Heart right ventricle (tissue), 16 donors: ENCODE data around the gene SARM1. TPM values are rescaled to one million over a fixed set of nuclear protein-coding genes. Genes with fewer than 3 reads are reported as not detected.

Experiments
- ATAC-seq, 8 donors: fragments of 200-7000 bp; cut with Tn5 transposase; one replicate each; pipeline ENCODE4 v1.9.1; 2020; ENCODE audit warnings: mild to moderate bottlenecking in 8 of 8, moderate library complexity in 8 of 8, moderate number of reproducible peaks in 1 of 8
- DNase-seq, 2 donors: peaks; one replicate each; pipeline ENCODE4 v3.0.0-alpha.2; 2020
- H3K27ac ChIP-seq, 10 donors: fragments of 200-600 bp; sonication (generic) in 2 of 10; one replicate each; pipeline versions ENCODE4 v1.5.0 to v1.8.0; 2020 to 2022; ENCODE audit warnings: mild to moderate bottlenecking in 3 of 10
- H3K27me3 ChIP-seq, 7 donors: fragments of 200-600 bp; one replicate each; pipeline ENCODE4 v1.8.0; 2021 to 2022; ENCODE audit warnings: mild to moderate bottlenecking in 2 of 7
- H3K36me3 ChIP-seq, 9 donors: fragments of 200-600 bp; sonication (generic) in 1 of 9; one replicate each; pipeline versions ENCODE4 v1.5.0 to v1.8.0; 2020 to 2022; ENCODE audit warnings: mild to moderate bottlenecking in 2 of 9
- H3K4me1 ChIP-seq, 9 donors: fragments of 200-600 bp; sonication (generic) in 1 of 9; one replicate each; pipeline versions ENCODE4 v1.5.0 to v1.8.0; 2020 to 2022; ENCODE audit warnings: mild to moderate bottlenecking in 4 of 9
- H3K4me3 ChIP-seq, 10 donors: fragments of 200-600 bp; sonication (generic) in 2 of 10; one replicate each; pipeline versions ENCODE4 v1.5.0 to v1.8.0; 2020 to 2022; ENCODE audit warnings: mild to moderate bottlenecking in 7 of 10, moderate library complexity in 2 of 10
- H3K9me3 ChIP-seq, 11 donors: fragments of 200-600 bp in 10 of 11; sonication (generic) in 2 of 11; one replicate each; pipeline versions ENCODE4 v1.5.0 to v1.8.0; 2013 to 2022; ENCODE audit warnings: mild to moderate bottlenecking in 2 of 11, control low read depth in 1 of 11, moderate library complexity in 1 of 11
- WGBS, 2 donors: extraction: QIAGEN DNeasy Blood & Tissue Kit; methylation state at CpG; one replicate each; pipeline ENCODE4 v1.1.7; 2013; ENCODE audit warnings: inconsistent platforms in 1 of 2; 5-methylcytosine and 5-hydroxymethylcytosine counted together
- intact Hi-C, 10 donors: fragments of 100-400 bp; cut with DNase I; formaldehyde crosslinking; loops; one replicate each; pipeline versions ENCODE4 v1.11.1 to v1.14.2; 2022
- polyA plus RNA-seq, 2 donors: library from polyadenylated mRNA; stranded (reverse); fragments of 200-250 nt; gene quantifications; one replicate each; pipeline ENCODE4 v1.2.3, GENCODE V29; 2013
- total RNA-seq, 10 donors: library from RNA; stranded (reverse); fragmentation: NEBNext Ultra II Directional in 3 of 10; extraction: Animal tissue kit (Norgen Biotek cat#: 25700) in 3 of 10; gene quantifications; one replicate each; pipeline versions ENCODE4 v1.2.1 to v1.2.4, GENCODE V29; 2021 to 2023
- TF ChIP-seq, protein P1 (sequence below), 9 donors: fragments of 200-600 bp; sonication (generic) in 2 of 9; IDR thresholded peaks; one replicate each; pipeline versions ENCODE4 v1.5.0 to v1.8.0; 2021 to 2022; ENCODE audit warnings: antibody characterized with exemption in 9 of 9, mild to moderate bottlenecking in 5 of 9, moderate library complexity in 1 of 9
- donor health status: Arrhythmogenic right ventricular cardiomyopathy.
- donor health status: ischemic (EF 13 %, LVEDD 7.1; RV severe dilation, severe dysfunction).
- donor health status: healthy with polysubstance abuse.
- donor health status: DM: no; HTN: yes; CAD: no.
- donor health status: DM: no; HTN: no; CAD: no.
- donor health status: ischemic (EF 25% LVEDD 6.9; RV normal size, moderate dysfunction).
- donor health status: ischemic (EF 25% LVEDD 5.7; RV mildly dilated, moderate dysfunction).
- donor health status: healthy.
- donor health status: DM: yes; HTN: yes; CAD: no.
- donor health status: Ischemic cardiomyopathy.
- donor health status: ischemic (EF 35%, LVEDD 5.7; RV mildly dilated, moderate dysfunction).
- donor health status: nonischemic (EF 11% LVEDD 7.7; RV severe dilation, severe dysfunction).
- donor health status: DM: yes; HTN: yes; CAD: no.
- donor health status: PGD.
- donor health status: ischemic (EF 29% LVEDD 5.4; RV normal size, mild dysfunction).
- donor health status: nonischemic (EF 23%, LVEDD 6.1; RV moderate dilation, normal function).

SARM1 gene
- total and polyA plus RNA-seq, 12 donors = 4.4 to 10.5 (median 8.0) TPM

DNA sequence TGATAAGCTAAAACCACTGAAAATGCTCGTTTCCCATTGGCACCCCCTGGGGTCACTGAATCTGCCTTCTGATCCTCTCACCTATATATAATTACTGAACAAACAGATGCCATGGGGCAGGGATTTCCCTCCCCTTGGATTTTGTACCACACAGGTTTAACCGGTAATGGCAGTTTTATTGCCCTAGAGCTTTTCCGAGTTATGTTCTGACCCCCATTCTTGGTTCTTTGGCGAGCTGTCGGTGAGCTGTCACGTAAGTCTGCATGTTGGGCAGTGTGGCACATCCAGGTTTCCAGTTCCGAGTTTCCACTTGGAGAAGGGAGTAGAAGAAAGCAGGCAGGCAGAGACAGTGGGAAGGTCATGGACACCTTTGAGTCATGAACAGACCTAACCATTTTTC lies 45.4 kb upstream of the SARM1 start:
- Histone ChIP-seq H3K9me3 (no peaks in the 10 kb centered on the region), H3K4me3 (no peak overlapping the region), H3K27me3 (no peaks in the 10 kb centered on the region), H3K27ac (no peak overlapping the region), H3K4me1 (peaks cover 0 to 11% (median 0%) of the 10 kb centered on the region in 9 donors), H3K36me3 (peaks cover 0 to 53% (median 24%) of the 10 kb centered on the region in 9 donors)
- no peak for ATAC-seq
- intact Hi-C loops = no loop called here
- 88 to 94% methylated on average over 7 of the region's 7 CpGs for WGBS, 2 donors
- no peak for DNase-seq
- TF ChIP-seq, protein P1, sequence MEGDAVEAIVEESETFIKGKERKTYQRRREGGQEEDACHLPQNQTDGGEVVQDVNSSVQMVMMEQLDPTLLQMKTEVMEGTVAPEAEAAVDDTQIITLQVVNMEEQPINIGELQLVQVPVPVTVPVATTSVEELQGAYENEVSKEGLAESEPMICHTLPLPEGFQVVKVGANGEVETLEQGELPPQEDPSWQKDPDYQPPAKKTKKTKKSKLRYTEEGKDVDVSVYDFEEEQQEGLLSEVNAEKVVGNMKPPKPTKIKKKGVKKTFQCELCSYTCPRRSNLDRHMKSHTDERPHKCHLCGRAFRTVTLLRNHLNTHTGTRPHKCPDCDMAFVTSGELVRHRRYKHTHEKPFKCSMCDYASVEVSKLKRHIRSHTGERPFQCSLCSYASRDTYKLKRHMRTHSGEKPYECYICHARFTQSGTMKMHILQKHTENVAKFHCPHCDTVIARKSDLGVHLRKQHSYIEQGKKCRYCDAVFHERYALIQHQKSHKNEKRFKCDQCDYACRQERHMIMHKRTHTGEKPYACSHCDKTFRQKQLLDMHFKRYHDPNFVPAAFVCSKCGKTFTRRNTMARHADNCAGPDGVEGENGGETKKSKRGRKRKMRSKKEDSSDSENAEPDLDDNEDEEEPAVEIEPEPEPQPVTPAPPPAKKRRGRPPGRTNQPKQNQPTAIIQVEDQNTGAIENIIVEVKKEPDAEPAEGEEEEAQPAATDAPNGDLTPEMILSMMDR (IDR thresholded peaks at IDR 0.05) = no peak

DNA sequence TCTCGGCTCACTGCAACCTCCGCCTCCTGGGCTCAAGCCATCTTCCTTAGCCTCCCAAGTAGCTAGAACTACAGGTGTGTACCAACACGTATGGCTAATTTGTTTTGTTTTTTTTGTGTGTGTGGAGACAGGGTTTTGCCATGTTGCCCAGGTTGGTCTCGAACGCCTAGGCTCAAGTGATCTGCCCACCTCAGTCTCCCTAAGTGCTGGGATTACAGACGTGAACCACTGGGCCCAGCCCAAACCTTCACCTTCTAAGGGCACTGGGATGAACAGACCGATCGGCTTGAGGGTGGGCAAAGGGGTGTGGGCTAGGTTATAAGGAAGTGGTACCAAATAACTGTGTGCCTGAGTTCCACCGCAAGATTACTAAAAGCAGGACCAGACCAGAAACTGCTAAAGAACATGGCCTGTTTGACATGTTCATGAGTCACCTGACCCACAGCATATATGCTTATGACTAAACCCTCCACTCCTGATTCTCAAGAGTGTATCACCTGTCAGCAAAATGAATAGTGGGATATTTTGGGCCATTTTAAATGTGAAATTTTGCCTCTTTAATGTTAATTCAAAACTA lies 44.4 kb upstream of the SARM1 start:
- 93 to 95% methylated on average over 9 of the region's 9 CpGs for WGBS, 2 donors
- Histone ChIP-seq H3K27ac (no peak overlapping the region), H3K4me3 (no peak overlapping the region), H3K4me1 (peaks cover 0 to 11% (median 0%) of the 10 kb centered on the region in 9 donors), H3K27me3 (no peaks in the 10 kb centered on the region), H3K9me3 (no peaks in the 10 kb centered on the region), H3K36me3 (peaks cover 0 to 63% (median 32%) of the 10 kb centered on the region in 9 donors)
- DNase-seq = no peak
- ATAC-seq = no peak
- intact Hi-C loops = no loop called here
- TF ChIP-seq, protein P1 (IDR thresholded peaks at IDR 0.05) = no peak

DNA sequence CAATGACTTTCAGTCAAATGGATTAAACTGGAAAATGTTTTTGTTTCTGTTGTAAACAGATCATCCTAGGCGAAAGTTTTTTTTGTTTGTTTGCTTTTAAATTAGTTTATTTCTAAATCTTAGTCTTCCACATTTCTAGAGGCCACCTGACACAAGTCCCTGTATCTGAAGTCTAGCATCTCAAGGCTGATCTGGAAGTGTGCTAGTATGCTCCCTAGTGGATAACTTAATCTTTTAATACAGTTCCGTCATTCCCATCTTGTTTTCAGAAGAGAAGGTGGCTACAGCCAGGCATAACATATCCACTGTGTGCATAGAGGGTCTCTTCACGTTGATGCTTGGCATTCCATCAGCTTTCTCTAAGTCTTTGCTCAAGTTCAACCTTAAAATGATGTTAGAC lies 43.8 kb upstream of the SARM1 start:
- peaks cover 0 to 68% (median 32%) of the 10 kb centered on the region in 9 donors for H3K36me3 ChIP-seq
- peaks cover 0 to 11% (median 0%) of the 10 kb centered on the region in 9 donors for H3K4me1 ChIP-seq
- TF ChIP-seq, protein P1 (IDR thresholded peaks at IDR 0.05) = no peak
- H3K27me3 ChIP-seq = no peaks in the 10 kb centered on the region
- whole genome bisulfite sequencing, 2 donors = 68 to 74% methylated on average over 3 of the region's 3 CpGs
- intact Hi-C loops = no loop called here
- H3K27ac ChIP-seq = no peak overlapping the region
- no peaks in the 10 kb centered on the region for H3K9me3 ChIP-seq
- no peak for ATAC-seq
- DNase-seq = no peak
- no peak overlapping the region for H3K4me3 ChIP-seq

DNA sequence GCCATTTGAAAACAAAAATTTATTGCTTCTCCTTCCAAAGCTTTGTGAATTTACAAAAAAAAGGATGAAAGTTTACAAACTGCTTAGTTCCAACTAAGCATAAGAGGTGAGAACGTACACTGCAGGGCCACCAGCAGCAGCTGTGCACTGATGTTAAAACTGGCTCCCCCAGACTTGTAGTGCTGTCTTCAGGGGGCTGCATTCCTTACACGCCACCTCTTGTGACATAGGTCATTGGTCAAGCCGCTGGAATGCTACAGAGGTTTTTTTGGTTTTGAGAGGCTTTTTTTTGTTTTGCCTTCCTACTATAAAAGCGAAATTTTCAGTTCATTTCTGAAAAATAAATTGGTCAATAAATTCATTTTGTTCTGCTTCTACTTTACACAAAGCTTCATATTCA lies 43.2 kb upstream of the SARM1 start:
- intact Hi-C loops = no loop called here
- peaks cover 0 to 68% (median 32%) of the 10 kb centered on the region in 9 donors for H3K36me3 ChIP-seq
- 78 to 81% methylated on average over 4 of the region's 4 CpGs for WGBS, 2 donors
- H3K4me1 ChIP-seq = peaks cover 0 to 14% (median 0%) of the 10 kb centered on the region in 9 donors
- TF ChIP-seq, protein P1 (IDR thresholded peaks at IDR 0.05) = no peak
- no peaks in the 10 kb centered on the region for H3K27me3 ChIP-seq
- ATAC-seq (no peak), DNase-seq (no peak)
- no peak overlapping the region for H3K4me3 ChIP-seq
- H3K27ac ChIP-seq = no peak overlapping the region
- H3K9me3 ChIP-seq = no peaks in the 10 kb centered on the region
